ENCODE measurements around the gene TANGO2.

DNA sequence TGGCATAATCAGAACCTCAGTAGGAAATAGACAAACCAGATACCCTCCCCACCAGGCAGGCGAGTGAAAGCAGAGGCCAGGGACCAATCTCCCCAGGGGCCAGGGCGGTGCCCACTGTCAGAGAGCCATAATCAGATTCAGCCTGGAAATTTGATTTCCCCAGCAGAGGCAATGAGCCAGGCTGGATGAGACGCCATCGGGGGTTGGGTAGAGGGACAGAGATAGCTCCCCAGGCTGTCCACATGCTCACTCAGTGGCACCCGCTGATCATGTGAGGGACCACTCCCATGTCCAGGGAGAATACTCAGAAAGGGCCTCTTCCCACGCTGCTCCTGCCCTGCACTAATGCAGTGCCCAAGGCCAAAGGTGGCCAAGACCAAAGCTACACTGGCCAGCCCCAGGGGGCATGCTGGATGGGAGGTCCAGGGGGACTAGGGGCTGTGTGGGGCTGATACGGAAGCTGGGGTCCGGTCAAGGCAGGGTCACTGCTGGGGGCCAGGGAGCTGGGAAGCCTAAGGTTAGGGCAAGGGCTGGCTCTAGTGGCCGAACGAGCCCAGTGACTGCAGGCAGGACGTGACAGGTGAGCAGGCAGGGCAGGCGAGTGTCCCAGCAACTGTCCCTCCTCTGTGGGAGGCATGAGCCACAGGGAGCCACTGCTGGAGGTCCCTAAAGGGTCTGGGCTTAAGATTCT, 24.1 kb upstream of the TANGO2 start:
- TF ChIP-seq, protein P1, sequence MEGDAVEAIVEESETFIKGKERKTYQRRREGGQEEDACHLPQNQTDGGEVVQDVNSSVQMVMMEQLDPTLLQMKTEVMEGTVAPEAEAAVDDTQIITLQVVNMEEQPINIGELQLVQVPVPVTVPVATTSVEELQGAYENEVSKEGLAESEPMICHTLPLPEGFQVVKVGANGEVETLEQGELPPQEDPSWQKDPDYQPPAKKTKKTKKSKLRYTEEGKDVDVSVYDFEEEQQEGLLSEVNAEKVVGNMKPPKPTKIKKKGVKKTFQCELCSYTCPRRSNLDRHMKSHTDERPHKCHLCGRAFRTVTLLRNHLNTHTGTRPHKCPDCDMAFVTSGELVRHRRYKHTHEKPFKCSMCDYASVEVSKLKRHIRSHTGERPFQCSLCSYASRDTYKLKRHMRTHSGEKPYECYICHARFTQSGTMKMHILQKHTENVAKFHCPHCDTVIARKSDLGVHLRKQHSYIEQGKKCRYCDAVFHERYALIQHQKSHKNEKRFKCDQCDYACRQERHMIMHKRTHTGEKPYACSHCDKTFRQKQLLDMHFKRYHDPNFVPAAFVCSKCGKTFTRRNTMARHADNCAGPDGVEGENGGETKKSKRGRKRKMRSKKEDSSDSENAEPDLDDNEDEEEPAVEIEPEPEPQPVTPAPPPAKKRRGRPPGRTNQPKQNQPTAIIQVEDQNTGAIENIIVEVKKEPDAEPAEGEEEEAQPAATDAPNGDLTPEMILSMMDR (IDR thresholded peaks at IDR 0.05; ENCODE audit: borderline replicate concordance, extremely low read depth, low read length, poor library complexity, severe bottlenecking), result no peak
- TF ChIP-seq EZH2 (IDR thresholded peaks at IDR 0.05; ENCODE audit: borderline replicate concordance, low read depth, low read length, severe bottlenecking), result no peak
